8988T (cell line): ENCODE data around the gene RASA3.
"Not testable (repeated sequence)": the region's sequence is repeated elsewhere in the genome, so short reads cannot be mapped to it uniquely, and the experiment has no call there.

Source experiments
- DNase-seq: peaks from one replicate; pipeline ENCODE4 v3.0.0; 2011

The RASA3 gene

GRCh38 chr13:114110830-114111189 lies 21.6 kb downstream of the RASA3 start:
- DNase-seq = not testable (repeated sequence)

- DNase-seq = no peak
Measured at GRCh38 chr13:114110091-114110829, 22.2 kb downstream of the RASA3 start.

- no peak for DNase-seq
Measured at GRCh38 chr13:114109641-114110041, 22.8 kb downstream of the RASA3 start.

GRCh38 chr13:114108894-114109293 lies 23.5 kb downstream of the RASA3 start:
- DNase-seq = no peak

DNA sequence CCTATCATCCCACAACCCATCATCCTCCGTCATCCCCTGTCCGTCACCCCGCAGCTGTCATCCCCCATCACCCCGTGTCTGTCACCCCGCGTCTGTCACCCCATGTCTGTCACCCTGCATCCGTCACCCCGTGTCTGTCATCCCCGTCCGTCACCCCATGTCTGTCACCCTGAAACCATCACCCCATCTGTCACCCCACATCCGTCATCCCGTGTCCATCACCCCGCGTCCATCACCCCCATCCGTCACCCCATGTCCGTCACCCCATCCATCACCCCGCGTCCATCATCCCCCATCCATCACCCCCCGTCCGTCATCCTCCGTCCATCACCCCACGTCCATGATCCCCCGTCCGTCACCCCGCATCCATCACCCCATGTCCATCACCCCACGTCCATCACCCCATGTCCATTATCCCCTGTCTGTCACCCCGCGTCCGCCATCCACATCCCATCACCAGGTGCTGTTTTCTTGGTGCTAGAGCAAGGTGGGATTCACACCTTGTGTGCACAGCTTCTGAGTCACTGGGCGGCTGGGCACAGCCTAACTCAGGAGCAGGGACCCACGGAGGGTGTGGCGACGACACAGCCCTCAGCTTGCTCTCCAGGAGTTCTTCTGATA lies 24.2 kb downstream of the RASA3 start:
- DNase-seq = no peak

GRCh38 chr13:114107686-114108081 lies 24.7 kb downstream of the RASA3 start:
- no peak for DNase-seq

DNA sequence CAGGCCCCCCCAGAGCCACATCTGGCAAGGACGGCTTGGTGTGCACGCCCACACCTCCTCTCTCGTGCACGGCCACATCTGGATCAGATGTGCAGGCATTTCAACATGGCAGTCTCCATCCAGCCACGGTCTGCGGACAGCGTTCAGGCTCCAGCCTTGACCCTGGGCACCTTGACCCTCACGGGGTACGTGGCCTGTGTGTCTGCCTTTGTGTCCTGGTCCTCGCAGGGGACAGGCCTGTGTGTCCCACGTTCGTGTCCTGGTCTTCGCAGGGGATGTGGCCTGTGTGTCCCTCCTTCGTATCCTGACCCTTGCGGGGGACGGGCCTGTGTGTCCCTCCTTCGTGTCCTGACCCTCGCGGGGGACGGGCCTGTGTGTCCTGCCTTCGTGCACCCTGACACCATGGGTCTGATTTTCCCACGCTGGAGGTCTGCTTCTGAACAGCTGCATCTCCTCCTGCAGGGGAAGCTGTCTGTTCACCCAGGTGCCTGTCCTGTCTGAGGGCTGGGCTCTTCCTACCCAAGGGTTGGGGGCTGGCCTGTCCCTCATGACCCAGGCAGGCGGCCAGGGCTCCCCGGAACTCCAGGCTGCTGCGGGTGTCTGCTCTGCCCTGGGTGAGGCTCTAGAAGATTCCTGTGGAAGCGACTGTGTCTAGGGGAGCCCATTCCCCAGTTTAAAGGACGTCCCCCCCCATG lies 25.3 kb downstream of the RASA3 start:
- DNase-seq = no peak

- DNase-seq = no peak
Measured at GRCh38 chr13:114106526-114106925, 25.9 kb downstream of the RASA3 start.

- DNase-seq = no peak
Measured at GRCh38 chr13:114105521-114106225, 26.8 kb downstream of the RASA3 start.

GRCh38 chr13:114104655-114105520 lies 27.5 kb downstream of the RASA3 start:
- DNase-seq = no peak

- DNase-seq = no peak
Measured at GRCh38 chr13:114103801-114104654, 28.4 kb downstream of the RASA3 start.

- DNase-seq = not testable (repeated sequence)
Measured at GRCh38 chr13:114103289-114103621, 29.2 kb downstream of the RASA3 start.

- no peak for DNase-seq
Measured at GRCh38 chr13:114102521-114103288, 29.7 kb downstream of the RASA3 start.

- no peak for DNase-seq
Measured at GRCh38 chr13:114102131-114102520, 30.3 kb downstream of the RASA3 start.

DNA sequence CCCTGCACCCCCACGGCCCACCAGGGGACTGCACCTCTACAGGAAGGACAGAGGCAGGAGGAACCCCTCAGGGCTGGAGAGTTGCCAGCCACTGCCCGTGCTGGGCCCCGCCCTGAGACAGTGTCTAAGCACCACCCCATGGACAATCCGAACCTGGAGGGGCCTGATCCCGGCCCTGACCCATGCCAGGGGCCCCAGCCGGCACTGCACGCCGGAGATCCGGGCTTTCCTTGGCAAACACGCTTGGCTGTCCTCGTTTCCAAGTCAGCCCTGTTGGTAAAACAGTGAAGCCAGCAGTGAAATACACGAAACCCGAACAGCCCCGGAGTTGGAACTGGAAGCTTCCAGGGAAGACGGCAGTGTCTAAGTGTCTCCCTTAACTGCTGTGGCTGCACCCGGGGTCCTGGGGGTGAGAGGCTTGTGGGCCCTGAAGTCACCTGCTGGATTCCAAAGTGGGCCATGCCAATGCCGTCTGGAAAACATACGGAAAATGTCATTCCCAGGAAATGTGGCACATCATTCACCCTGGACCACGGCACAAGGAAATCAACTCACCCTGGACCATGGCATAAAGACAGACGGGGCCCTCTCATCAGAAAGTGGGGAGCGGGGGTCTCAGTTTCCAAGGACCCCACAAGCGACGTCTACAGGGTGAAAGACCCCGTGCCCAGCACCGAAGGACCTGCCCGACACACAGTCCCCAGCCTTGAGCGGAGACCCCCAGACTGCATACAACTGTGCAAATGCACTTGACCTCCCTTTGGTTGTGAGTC lies 30.9 kb downstream of the RASA3 start:
- peak; percentile 64 for DNase-seq

DNA sequence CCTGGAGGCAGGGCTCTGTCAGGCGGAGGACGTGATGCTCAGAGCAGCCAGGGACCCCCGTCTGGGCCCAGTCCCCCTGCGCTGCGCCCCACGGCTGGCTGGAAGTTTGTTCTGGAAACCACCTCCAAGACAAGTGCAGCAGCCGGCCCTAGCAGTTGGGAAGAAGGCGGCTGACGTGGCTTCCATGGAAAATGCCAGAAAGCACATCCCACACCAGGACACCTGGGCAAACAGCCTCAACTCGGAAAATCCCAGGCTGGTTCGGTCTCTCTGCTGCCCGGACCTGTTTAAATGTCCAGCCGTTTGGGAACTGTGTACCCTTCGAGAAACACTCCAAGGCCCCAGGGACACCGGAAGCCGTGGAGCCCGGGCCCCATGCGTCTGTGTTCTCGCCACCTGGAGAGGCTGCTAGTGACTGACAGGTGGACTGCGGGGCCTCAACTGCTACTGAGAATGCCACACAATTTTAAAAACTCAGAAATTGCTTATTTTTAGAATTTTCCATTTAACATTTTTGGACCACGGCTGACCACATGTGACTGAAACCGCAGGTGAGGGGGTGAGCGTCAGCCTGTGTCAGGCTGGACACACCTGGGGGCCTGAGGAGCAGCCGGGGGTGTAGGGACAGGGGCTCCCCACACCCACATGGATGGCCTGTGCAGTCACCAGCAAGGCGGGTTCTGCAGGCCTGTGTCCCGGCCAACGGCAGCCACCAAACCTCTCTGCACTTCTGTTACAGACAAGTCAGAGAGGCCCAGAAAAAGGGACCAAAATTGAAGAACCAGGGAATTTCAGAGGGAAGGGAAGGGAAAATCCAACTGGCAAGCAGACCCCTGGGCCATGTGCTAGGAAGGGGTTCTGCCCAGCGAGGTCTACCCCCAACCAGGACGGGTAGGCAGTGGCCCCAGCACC lies 31.7 kb downstream of the RASA3 start:
- DNase-seq = peak; percentile 59

DNA sequence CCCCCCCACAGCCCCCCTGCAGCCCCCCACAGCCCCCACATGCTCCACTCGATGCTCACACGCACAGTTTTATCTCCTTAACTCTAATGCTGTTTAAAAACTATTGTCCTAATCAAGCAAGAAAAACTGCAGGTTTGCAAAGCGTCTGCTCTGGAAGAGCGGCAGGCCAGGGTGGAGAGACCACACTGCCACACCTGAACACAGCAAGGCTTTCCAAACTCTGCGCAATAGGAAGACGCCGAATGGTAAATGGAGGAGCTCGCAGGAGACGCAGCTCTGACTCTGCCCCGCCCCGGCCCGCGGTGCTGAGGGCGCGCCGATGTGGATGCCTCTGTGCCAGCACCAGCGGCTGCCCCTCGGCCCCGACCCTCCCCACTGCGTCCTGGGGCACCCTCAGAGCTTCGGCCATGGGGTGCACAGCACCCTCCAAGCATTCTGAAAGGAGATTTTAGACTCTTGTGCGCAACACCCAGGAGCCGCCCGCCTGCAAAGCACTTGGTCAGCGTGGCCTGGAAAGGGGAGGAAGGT lies 32.4 kb downstream of the RASA3 start:
- peak; percentile 79 for DNase-seq

DNA sequence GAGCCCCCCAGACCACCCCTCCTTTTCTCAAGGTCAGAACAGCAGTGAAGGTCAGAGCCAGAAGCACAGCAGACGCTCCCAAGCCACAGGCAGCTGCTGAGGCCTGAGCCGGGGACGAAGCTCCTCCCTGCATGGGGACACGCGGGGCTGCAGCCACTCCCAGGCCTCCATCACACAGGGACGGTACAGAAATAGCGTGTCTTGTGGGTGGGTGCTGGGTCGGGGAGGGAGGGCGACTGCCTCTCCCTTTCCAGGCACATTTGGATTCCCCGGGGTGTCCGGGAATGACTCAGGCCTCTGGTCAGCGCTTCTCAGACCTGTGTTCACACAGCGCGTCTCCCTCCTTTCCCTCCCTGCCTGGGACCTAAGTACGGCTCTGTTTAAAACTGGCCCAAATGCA lies 33.2 kb downstream of the RASA3 start:
- DNase-seq = peak; percentile 79

GRCh38 chr13:114098689-114099056 lies 33.8 kb downstream of the RASA3 start:
- not testable (repeated sequence) for DNase-seq
